Measurements from ENCODE around the gene PIRT.
"Not testable (repeated sequence)": the region's sequence is repeated elsewhere in the genome, so short reads cannot be mapped to it uniquely, and the experiment has no call there.

The PIRT gene

GRCh38 chr17:10837921-10838320 lies at the start of gene PIRT:
Gene PIRT, minus strand, starts transcription at chr17:10838087. Its CDS starts 12,442 bp downstream, at chr17:10825645.
- DNase-seq (ENCODE audit: low read depth in 2 of 2), result no peak

DNA sequence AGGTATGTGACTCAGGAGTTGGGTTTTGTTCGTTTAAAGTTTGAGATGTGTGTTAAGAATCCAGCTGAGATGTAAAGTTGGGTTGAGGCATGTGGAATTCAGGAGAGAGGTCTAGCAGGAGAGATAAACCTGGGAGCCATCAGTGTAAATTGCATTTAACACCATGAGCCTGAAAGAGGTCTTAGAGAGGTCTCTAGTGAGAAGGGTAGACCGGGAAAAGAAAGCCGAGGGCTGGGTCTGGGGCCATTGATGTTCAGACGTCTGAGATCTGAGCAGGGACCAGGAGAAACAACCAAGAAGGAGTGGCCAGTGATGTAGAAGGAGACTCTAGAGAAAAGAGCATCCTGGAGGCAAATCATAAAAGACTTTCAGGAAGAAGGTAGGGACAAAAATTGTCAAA lies 44.1 kb upstream of the PIRT start:
- DNase-seq (ENCODE audit: low read depth in 2 of 2), result no peak

GRCh38 chr17:10879190-10879836 lies 41.4 kb upstream of the PIRT start:
- DNase-seq (ENCODE audit: low read depth in 2 of 2), result no peak

- DNase-seq (ENCODE audit: low read depth in 2 of 2), result peak in 1 of 2 experiments; percentile 3
Observed at GRCh38 chr17:10875984-10876555, 38.2 kb upstream of the PIRT start.

DNA sequence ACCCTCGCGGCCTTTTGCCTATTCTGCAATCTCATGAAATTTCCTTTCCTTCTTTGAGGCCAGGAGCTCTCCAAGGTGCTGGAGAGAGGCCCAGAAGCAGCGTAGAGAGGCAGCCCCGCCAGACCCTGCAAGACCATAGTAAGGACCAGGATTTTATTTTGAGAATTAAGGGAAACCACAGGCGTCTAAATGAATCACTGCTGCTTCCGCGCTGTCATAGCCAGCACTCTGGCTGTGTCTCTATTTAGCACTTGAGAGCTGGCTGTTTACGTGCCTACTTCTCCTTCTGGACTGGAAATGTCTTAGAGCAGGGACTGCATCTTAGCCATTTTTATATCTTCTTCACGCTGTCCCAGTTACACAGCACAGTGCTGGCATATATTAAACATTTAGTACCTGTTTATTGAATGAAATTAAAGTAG lies 37.6 kb upstream of the PIRT start:
- no peak for DNase-seq (ENCODE audit: low read depth in 2 of 2)

DNA sequence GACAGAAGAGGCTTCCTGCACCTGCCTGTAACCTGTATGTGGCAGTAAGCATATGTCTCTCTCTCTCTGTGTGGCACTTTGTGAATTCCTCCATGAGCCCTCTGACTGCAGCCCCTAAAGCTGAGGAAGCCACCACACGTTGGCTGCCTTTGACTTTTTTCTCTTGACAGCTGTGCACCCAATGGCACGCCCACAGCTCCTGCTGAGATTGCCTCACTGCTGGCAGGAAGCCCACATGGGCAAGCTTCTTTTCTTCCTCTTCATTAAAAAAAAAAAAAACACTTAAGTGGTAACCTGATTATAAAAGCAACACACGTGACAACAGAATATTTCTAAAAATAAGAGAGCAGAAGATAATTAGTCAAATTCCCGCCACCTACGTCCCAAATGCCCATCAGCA lies 34.0 kb upstream of the PIRT start:
- no peak for DNase-seq (ENCODE audit: low read depth in 2 of 2)

- no peak for DNase-seq (ENCODE audit: low read depth in 2 of 2)
Observed at GRCh38 chr17:10870336-10871050, 32.6 kb upstream of the PIRT start.

- not testable (repeated sequence) for DNase-seq (ENCODE audit: low read depth in 2 of 2)
Observed at GRCh38 chr17:10868744-10869143, 30.9 kb upstream of the PIRT start.

DNA sequence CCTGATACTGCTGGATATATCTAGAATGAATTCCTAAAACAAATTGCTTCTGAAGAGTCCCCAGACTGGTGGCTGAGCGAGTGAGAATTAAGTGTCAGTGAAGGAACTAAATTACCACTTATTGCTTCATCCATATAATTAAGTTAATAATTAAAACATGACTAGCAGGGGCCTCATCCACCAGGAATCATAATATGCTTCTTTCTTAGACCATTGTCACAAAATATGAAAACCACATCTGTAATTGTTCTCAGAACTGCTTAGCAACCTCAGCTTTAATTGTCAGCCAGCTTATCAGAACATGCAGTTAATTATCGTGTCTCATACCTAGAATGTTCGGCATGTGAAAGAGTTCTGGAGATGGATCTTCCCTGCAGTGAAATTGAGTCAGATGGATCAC lies 21.2 kb upstream of the PIRT start:
- no peak for DNase-seq (ENCODE audit: low read depth in 2 of 2)

DNA sequence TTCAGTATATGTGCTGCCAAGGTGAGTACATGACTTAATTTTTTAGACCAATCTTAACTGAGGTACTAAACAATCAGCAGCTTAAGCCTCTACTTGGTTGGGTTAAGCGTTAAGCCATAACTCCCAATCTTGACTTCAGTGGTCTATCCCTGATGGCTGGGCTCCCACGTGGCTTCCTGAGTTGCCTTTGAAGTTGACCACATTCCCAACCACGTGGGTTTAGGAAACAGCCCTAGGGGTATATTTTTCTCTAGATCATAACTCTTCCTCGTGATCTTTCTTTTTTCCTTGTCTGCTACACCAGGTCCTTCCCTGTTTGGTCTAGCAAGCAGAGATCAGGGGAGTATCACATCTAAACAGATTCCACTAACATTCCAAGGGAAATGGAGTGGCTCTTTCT lies 20.1 kb upstream of the PIRT start:
- DNase-seq (ENCODE audit: low read depth in 2 of 2), result no peak

DNA sequence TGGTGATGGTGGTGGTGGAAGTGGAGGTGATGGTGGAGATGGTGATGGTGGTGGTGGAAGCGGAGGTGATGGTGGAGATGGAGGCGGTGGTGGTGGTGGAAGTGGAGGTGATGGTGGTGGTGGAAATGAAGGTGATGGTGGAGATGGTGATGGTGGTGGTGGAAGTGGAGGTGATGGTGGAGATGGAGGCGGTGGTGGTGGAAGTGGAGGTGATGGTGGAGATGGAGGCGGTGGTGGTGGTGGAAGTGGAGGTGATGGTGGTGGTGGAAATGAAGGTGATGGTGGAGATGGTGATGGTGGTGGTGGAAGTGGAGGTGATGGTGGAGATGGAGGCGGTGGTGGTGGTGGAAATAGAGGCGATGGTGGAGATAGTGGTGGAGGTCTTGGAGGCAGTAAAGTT lies 8.7 kb upstream of the PIRT start:
- not testable (repeated sequence) for DNase-seq (ENCODE audit: low read depth in 2 of 2)

GRCh38 chr17:10845388-10845751 lies 7.5 kb upstream of the PIRT start:
- no peak for DNase-seq (ENCODE audit: low read depth in 2 of 2)

DNA sequence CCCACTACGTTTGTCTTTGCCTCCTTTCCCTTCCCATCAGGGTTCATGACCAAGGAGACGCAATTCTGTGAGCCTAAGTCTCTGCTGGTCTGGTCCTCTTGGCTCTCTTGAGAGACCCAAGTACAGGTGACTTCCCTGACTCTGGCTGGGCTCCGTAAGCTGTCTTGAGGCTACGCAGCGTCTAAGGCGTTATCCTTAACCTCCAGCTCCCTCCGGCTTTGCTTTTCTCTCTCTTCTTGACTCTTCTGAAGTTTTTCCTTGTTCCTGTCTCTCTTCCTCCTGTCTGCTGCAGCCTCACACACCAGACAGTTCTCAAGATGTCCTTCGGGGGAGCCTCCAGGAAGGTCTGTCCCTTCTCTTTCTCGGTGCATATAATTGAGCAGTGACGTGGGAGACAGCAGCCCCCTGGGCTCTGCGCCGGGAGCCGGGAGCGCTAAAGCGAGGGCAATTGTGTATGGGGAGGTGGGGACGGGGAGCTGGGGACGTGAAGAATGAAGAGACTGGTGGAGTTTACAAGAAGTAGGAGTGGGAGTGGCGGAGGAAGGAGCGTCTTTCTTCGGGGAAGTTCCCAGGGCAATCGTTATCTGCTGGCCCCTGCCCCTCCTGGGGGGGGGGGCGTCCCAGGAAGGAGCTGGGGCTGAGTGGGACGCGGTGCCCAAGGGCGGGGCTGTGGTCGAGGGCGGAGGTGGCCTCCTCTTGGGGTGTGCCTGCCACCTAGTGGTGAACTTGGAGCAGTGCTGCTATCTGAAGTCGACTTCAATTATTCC lies 6.9 kb upstream of the PIRT start:
- DNase-seq (ENCODE audit: low read depth in 2 of 2), result peak; percentile 17 to 20

DNA sequence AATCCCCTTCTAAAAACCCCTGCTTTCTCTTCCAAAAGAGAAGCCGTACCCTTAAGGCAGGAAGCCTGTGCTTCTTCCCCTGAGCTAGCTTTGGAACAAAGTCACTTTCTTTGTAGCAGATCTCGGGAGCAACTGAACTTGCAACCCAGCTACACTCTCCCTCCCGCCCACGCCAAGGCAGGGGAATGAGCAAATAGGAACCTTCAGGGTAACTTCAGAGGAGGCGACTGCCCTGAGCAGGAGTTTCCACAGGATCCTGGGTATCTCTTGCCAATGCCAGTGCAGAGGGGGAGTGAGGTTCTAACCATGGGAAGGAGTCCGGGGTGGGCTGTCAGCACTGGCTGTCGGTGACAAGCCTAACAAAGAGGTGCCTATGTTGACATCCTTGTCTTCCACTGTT lies 5.9 kb upstream of the PIRT start:
- DNase-seq (ENCODE audit: low read depth in 2 of 2), result no peak

DNA sequence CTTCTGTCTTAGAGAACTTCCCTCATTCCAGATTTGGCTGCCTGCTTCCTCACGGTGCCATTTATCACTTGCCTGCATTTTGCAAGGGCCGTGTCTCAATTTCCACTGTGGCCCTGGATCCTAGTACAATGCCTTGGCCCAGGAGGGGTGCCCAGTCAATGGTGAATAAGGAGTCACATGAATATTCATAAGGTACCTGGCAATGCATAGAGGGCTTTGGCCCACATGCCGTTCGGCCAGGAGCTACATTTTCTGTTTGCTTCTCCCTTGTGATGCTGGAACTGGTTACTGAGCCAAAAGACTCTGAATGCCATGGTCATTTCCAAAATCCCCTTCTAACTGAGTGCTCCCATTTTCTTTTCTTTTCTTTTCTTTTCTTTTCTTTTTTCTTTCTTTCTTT lies 4.8 kb upstream of the PIRT start:
- no peak for DNase-seq (ENCODE audit: low read depth in 2 of 2)

DNA sequence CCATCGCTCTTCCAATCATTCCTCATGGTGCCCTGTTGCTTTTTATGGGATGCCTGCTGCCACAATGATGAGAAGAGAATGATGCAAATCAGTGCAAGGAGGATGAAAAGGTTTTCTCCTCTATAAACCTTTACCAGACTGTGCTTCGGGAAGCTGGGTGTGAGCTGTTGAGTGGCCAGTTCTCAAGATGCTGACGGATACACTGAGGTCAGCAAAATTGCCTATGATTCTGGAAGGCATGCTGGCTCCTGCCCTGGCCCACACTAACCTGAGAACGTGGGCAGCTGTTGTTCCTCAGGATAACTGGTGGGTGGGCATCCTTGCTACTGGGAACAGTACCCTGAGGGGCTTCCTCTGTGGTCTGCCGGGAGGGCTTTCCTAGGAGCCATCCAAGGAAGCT lies 795 bp upstream of the PIRT start:
- no peak for DNase-seq (ENCODE audit: low read depth in 2 of 2)

GRCh38 chr17:10836966-10837590 lies 809 bp downstream of the PIRT start:
- no peak for DNase-seq (ENCODE audit: low read depth in 2 of 2)

- DNase-seq (ENCODE audit: low read depth in 2 of 2), result no peak
Observed at GRCh38 chr17:10836145-10836544, 1.7 kb downstream of the PIRT start.

DNA sequence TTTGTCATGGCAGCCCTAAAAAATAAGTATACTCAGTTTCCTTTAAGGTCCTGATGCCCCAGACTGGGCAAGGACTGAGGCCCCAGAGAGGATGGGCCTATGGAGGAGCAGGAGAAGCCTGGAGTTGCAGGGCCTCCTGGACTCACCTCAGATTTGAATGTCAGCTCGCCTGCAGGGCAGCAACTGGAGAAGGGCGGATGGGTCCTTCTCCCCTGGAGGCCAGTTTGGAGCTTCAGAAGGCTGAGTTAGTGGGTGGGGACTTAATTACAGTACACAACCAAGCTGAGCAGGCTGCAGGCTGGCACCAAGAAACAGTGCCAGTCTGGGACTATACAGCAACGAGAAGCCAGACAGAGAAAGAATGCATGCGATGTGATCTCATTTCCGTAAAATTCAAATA lies 6.2 kb downstream of the PIRT start:
- no peak for DNase-seq (ENCODE audit: low read depth in 2 of 2)

DNA sequence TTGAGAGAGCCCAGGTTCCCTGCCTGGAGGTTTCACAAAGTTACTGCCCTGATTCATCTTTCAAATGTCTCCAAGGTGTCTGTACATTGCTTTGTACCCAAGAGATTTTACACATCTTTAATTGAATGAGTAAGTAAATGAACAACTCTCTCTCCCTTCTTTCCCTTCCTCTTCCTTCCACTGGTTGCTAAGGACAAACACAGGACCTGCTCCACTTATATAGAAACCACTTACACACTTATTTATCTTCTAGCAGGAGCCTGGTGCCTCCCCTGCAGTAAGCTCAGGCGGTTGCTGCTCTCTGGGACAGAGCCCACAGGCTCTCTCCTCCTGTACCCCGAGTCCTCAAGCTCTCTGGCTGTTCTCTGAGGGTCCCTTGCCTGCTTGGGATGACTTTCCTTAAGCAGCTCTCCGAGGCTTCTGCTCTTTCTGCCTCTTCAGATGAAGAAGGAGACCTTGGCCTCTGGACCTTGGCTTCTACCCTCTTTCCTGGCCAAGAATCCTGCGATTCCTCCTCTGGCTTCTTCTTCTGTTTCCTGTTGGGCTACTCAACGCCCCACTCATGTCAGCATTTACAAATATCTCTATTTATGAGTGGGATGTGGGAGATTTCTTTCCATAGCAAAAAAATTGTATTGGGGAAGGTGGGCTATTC lies 9.9 kb downstream of the PIRT start:
- no peak for DNase-seq (ENCODE audit: low read depth in 2 of 2)

- DNase-seq (ENCODE audit: low read depth in 2 of 2), result no peak
Observed at GRCh38 chr17:10824874-10825273, 13.0 kb downstream of the PIRT start.

DNA sequence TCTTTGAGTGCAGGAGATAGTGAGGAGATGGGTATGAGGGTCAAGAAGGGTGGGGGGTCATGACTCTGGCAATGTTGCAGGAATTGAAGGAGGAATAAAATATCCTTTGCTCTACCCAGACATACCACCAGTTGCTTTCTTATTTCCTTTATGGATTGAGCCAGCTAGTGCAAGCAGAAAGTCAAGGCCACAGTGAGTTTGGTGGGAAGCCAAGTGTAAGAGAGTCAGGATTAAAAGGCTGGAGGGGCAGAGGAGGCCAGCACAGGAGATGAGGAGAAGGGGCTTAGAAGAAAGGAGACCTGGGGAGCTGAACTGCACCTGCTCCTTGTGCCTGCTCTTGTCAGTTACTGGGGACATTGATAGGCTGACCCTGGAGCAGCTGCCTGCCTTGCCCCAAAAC lies 16.1 kb downstream of the PIRT start:
- DNase-seq (ENCODE audit: low read depth in 2 of 2), result no peak
